ENCODE results near the gene ABHD1. TPM values are rescaled to one million over a fixed set of nuclear protein-coding genes. Genes with fewer than 3 reads are reported as not detected.

ABHD1 gene
- total RNA-seq, 4 donors from 2014 or later, result 0.48 TPM; not detected in 3

- peaks cover 4 to 14% (median 11%) of the 10 kb centered on the region in 4 donors for H3K4me1 ChIP-seq
- H3K27ac ChIP-seq, result no peak overlapping the region
- no peaks in the 10 kb centered on the region for H3K9me3 ChIP-seq
- H3K27me3 ChIP-seq, result peaks cover 43% of the 10 kb centered on the region
- 83 to 86% methylated on average over 2 of the region's 2 CpGs for WGBS, 2 donors (ENCODE audit: low coverage in 1 of 2)
- no peak for DNase-seq
- no peak overlapping the region for H3K4me3 ChIP-seq
- no peaks in the 10 kb centered on the region for H3K36me3 ChIP-seq
- no peak for TF ChIP-seq POLR2AphosphoS5 (IDR thresholded peaks at IDR 0.05)
- TF ChIP-seq POLR2A (IDR thresholded peaks at IDR 0.05), result no peak
- no peak for TF ChIP-seq CTCF (IDR thresholded peaks at IDR 0.05)
- no peak for TF ChIP-seq EP300 (IDR thresholded peaks at IDR 0.05; ENCODE audit: low read depth)
- intact Hi-C loops (cut with DNase I; ENCODE audit: low total_unique reads), result no loop called here
- in situ Hi-C loops (cut with MboI; ENCODE audit: low pct_ligation_motif_present in 1 of 4, low pct_unique_long_range_greater_than_20kb in 1 of 4, low sequenced_read_pairs in 3 of 4), result loop anchor here in 1 of 4 donors (25.0 kb wide), 1 partner anchor 90 kb away; the partner anchor contains the start of genes ATRAID, CAD and SLC5A6
Observed at GRCh38 chr2:27121906-27122305, 1.7 kb upstream of the ABHD1 start.

GRCh38 chr2:27122791-27123190, 824 bp upstream of the ABHD1 start:
- H3K36me3 ChIP-seq, result no peaks in the 10 kb centered on the region
- no peak for DNase-seq
- peaks cover 34% of the 10 kb centered on the region for H3K27me3 ChIP-seq
- in situ Hi-C loops (cut with MboI; ENCODE audit: low pct_ligation_motif_present in 1 of 4, low pct_unique_long_range_greater_than_20kb in 1 of 4, low sequenced_read_pairs in 3 of 4) (loop anchor here in 1 of 4 donors (25.0 kb wide), 1 partner anchor 90 kb away; the partner anchor contains the start of genes ATRAID, CAD and SLC5A6), intact Hi-C loops (cut with DNase I; ENCODE audit: low total_unique reads) (no loop called here)
- H3K27ac ChIP-seq, result no peak overlapping the region
- no peak for TF ChIP-seq POLR2AphosphoS5 (IDR thresholded peaks at IDR 0.05)
- TF ChIP-seq CTCF (IDR thresholded peaks at IDR 0.05), result no peak
- no peak for TF ChIP-seq POLR2A (IDR thresholded peaks at IDR 0.05)
- TF ChIP-seq EP300 (IDR thresholded peaks at IDR 0.05; ENCODE audit: low read depth), result no peak
- H3K9me3 ChIP-seq, result no peaks in the 10 kb centered on the region
- WGBS, 2 donors (ENCODE audit: low coverage in 1 of 2), result 88 to 89% methylated on average over 4 to 6 of the region's 7 CpGs
- H3K4me1 ChIP-seq, result peaks cover 4 to 14% (median 11%) of the 10 kb centered on the region in 4 donors
- H3K4me3 ChIP-seq, result no peak overlapping the region

- WGBS, 2 donors (ENCODE audit: low coverage in 1 of 2), result 67 to 93% methylated on average over 1 to 3 of the region's 3 CpGs
- no peak for DNase-seq
- Histone ChIP-seq H3K27ac (no peak overlapping the region), H3K36me3 (no peaks in the 10 kb centered on the region), H3K27me3 (peaks cover 11% of the 10 kb centered on the region), H3K4me1 (peaks cover 0 to 9% (median 6%) of the 10 kb centered on the region in 4 donors), H3K9me3 (no peaks in the 10 kb centered on the region), H3K4me3 (no peak overlapping the region)
- TF ChIP-seq EP300 (IDR thresholded peaks at IDR 0.05; ENCODE audit: low read depth) (no peak), CTCF (IDR thresholded peaks at IDR 0.05) (no peak), POLR2A (IDR thresholded peaks at IDR 0.05) (no peak), POLR2AphosphoS5 (IDR thresholded peaks at IDR 0.05) (no peak)
- intact Hi-C loops (cut with DNase I; ENCODE audit: low total_unique reads) (no loop called here), in situ Hi-C loops (cut with MboI; ENCODE audit: low pct_ligation_motif_present in 1 of 4, low pct_unique_long_range_greater_than_20kb in 1 of 4, low sequenced_read_pairs in 3 of 4) (no loop called here)
Observed at GRCh38 chr2:27125104-27125503, 1.5 kb downstream of the ABHD1 start.

DNA sequence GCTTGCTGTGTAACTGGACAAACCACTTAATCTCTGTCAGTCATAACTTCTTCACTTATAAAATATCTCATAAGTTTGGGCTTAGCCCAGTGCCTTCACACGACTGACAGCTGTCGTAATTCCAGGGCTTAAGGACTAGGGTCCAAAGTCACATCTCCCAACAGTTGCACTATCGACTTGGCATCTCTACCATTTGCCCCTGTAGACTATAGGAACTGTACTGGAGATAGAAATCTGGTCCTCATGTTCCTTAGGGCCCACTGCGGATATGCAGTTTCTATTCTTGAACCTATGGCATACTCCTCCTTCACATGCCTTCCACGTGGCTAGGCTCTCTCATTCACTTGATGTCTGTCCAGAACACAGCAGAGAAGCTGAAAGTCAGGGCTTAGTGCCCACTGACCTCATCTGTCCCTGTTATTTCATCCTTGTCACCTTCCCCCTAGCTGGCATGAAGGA, 2.7 kb downstream of the ABHD1 start:
- no peak overlapping the region for H3K27ac ChIP-seq

More for the DNA sequence above, 2.7 kb downstream of the ABHD1 start:
- TF ChIP-seq CTCF (IDR thresholded peaks at IDR 0.05) (no peak), POLR2A (IDR thresholded peaks at IDR 0.05) (no peak), POLR2AphosphoS5 (IDR thresholded peaks at IDR 0.05) (no peak), EP300 (IDR thresholded peaks at IDR 0.05; ENCODE audit: low read depth) (no peak)
- intact Hi-C loops (cut with DNase I; ENCODE audit: low total_unique reads) (no loop called here), in situ Hi-C loops (cut with MboI; ENCODE audit: low pct_ligation_motif_present in 1 of 4, low pct_unique_long_range_greater_than_20kb in 1 of 4, low sequenced_read_pairs in 3 of 4) (no loop called here)
- peaks cover 0 to 9% (median 6%) of the 10 kb centered on the region in 4 donors for H3K4me1 ChIP-seq
- 52 to 60% methylated on average over 2 to 5 of the region's 5 CpGs for WGBS, 2 donors (ENCODE audit: low coverage in 1 of 2)
- H3K4me3 ChIP-seq, result no peak overlapping the region
- no peak for DNase-seq
- peaks cover 0 to 8% (median 0%) of the 10 kb centered on the region in 4 donors for H3K36me3 ChIP-seq
- no peaks in the 10 kb centered on the region for H3K9me3 ChIP-seq
- peaks cover under 1% of the 10 kb centered on the region for H3K27me3 ChIP-seq

Data from transverse colon (tissue), 4 donors.